Endothelial cell of umbilical vein (primary cell): ENCODE measurements around the gene APP. TPM values are rescaled to one million over a fixed set of nuclear protein-coding genes. Genes with fewer than 3 reads are reported as not detected.

ENCODE experiments used
- BruUV-seq: library from RNA; stranded (reverse); fragments of 400-500 nt; replicated peaks from 2 replicates; lab custom pipeline; 2021; lab: Mats Ljungman, UMichigan
- CTCF ChIA-PET: fragments of 300-600, 350-600 bp; sonication (Branson Sonifier 250); formaldehyde crosslinking; loops from one replicate; lab custom pipeline; 2021; ENCODE audit warnings: antibody characterized with exemption, inconsistent platforms; lab: Charles Lee
- POLR2A ChIA-PET: fragments of 300-600, 350-600 bp; sonication (Branson Sonifier 250); formaldehyde crosslinking; loops from one replicate; lab custom pipeline; 2021; ENCODE audit warnings: antibody characterized with exemption, inconsistent platforms; lab: Charles Lee
- DNase-seq: peaks from one replicate; pipeline ENCODE4 v3.0.0-alpha.2; 2011; ENCODE audit warnings: low read depth, low spot score
- FAIRE-seq: peaks from 2 replicates; lab custom pipeline; 2011; peaks lifted over from hg19 to GRCh38; lab: Jason Lieb, UNC
- H2AFZ ChIP-seq: 2 replicates; pipeline ENCODE4 v1.6.0; 2012; ENCODE audit warnings: low read depth, low read length, control low read depth, inconsistent platforms
- H3K27ac ChIP-seq: 2 replicates; pipeline ENCODE4 v1.5.1; 2011; ENCODE audit warnings: low read depth, mild to moderate bottlenecking, control low read depth, low read length, moderate library complexity; ENCODE audit not compliant: insufficient read depth
- H3K27me3 ChIP-seq, 2 experiments: 2 replicates each; pipeline versions ENCODE4 v1.6.0 to v1.6.1; 2011; ENCODE audit warnings: low read length in 2 of 2, mixed read lengths in 1 of 2; ENCODE audit not compliant: control insufficient read depth in 2 of 2, insufficient read depth in 2 of 2
- H3K36me3 ChIP-seq, 2 experiments: 2 replicates in 1 of 2; 3 replicates in 1 of 2; pipeline ENCODE4 v1.5.1; 2011; ENCODE audit warnings: low read length in 2 of 2, mild to moderate bottlenecking in 1 of 2, moderate library complexity in 1 of 2; ENCODE audit not compliant: control insufficient read depth in 2 of 2, insufficient read depth in 2 of 2; ENCODE audit errors: extremely low read depth in 1 of 2
- H3K4me1 ChIP-seq: 3 replicates; pipeline ENCODE4 v1.5.1; 2011; ENCODE audit warnings: mild to moderate bottlenecking, low read length; ENCODE audit not compliant: control insufficient read depth, insufficient read depth; ENCODE audit errors: extremely low read depth
- H3K4me2 ChIP-seq: 2 replicates; pipeline ENCODE4 v1.6.1; 2011; ENCODE audit warnings: low read length, control low read depth, mixed read lengths; ENCODE audit not compliant: insufficient read depth
- H3K4me3 ChIP-seq, 3 experiments: fragments of 200-600 bp in 1 of 3; sonication (generic), shearing (Covaris generic) in 1 of 3; replicated peaks in 1 of 3; 2 replicates each; pipeline ENCODE4 v1.5.1; 2011 to 2016; ENCODE audit warnings: control low read depth in 3 of 3, low read length in 3 of 3, mild to moderate bottlenecking in 2 of 3, inconsistent platforms in 1 of 3, low read depth in 1 of 3, moderate library complexity in 1 of 3; ENCODE audit not compliant: insufficient read depth in 1 of 3
- H3K79me2 ChIP-seq: 2 replicates; pipeline ENCODE4 v1.6.0; 2012; ENCODE audit warnings: low read length, inconsistent platforms; ENCODE audit not compliant: control insufficient read depth, insufficient read depth
- H3K9ac ChIP-seq: replicated peaks from 2 replicates; pipeline ENCODE3; 2011; ENCODE audit warnings: low read length, control low read depth; ENCODE audit not compliant: insufficient read depth; ENCODE audit errors: extremely low read depth
- H3K9me1 ChIP-seq: replicated peaks from 3 replicates; pipeline ENCODE4 v1.6.0; 2011; ENCODE audit warnings: mild to moderate bottlenecking, low read length; ENCODE audit not compliant: control insufficient read depth, insufficient read depth; ENCODE audit errors: extremely low read depth
- H3K9me3 ChIP-seq: replicated peaks from 2 replicates; pipeline ENCODE4 v1.5.1; 2012; ENCODE audit warnings: low read length, inconsistent platforms; ENCODE audit not compliant: control insufficient read depth, insufficient read depth
- H4K20me1 ChIP-seq: replicated peaks from 2 replicates; pipeline ENCODE3; 2011; ENCODE audit warnings: mild to moderate bottlenecking, low read length; ENCODE audit not compliant: control insufficient read depth, insufficient read depth; ENCODE audit errors: extremely low read depth
- EZH2 ChIP-seq: IDR thresholded peaks from 2 replicates; pipeline ENCODE4 v1.6.1; 2012; ENCODE audit warnings: borderline replicate concordance, low read depth, mild to moderate bottlenecking, moderate library complexity, low read length, inconsistent platforms; ENCODE audit not compliant: severe bottlenecking
- FOS ChIP-seq: IDR thresholded peaks from 2 replicates; pipeline ENCODE4 v1.6.1; 2011; ENCODE audit warnings: mild to moderate bottlenecking, low read length, moderate library complexity, borderline replicate concordance; ENCODE audit not compliant: insufficient read depth
- GATA2 ChIP-seq: IDR thresholded peaks from 2 replicates; pipeline ENCODE4 v1.7.0; 2011; ENCODE audit warnings: low read depth, mild to moderate bottlenecking, moderate library complexity, mixed read lengths, low read length; ENCODE audit not compliant: insufficient read length, insufficient read depth
- JUN ChIP-seq: IDR thresholded peaks from 2 replicates; pipeline ENCODE4 v1.6.1; 2011; ENCODE audit warnings: borderline replicate concordance, low read depth; ENCODE audit not compliant: insufficient read length, insufficient read depth
- MAX ChIP-seq: IDR thresholded peaks from 2 replicates; pipeline ENCODE4 v1.6.1; 2011; ENCODE audit not compliant: insufficient read depth, insufficient read length
- MYC ChIP-seq: IDR thresholded peaks from one replicate; pipeline ENCODE4 v1.6.1; 2011; ENCODE audit warnings: mild to moderate bottlenecking, low read depth, low read length
- POLR2A ChIP-seq: IDR thresholded peaks from 2 replicates; pipeline ENCODE4 v1.6.1; 2012; ENCODE audit warnings: low read depth, mild to moderate bottlenecking, control low read depth, low read length
- POLR2AphosphoS5 ChIP-seq: IDR thresholded peaks from 2 replicates; pipeline ENCODE4 v1.6.1; 2012; ENCODE audit warnings: low read depth, mild to moderate bottlenecking, control low read depth, low read length, moderate library complexity; ENCODE audit not compliant: insufficient read depth
- dilution Hi-C: fragments of 300-500 bp; cut with MboI; formaldehyde crosslinking; loops from one replicate; pipeline ENCODE4 v1.15.0; 2019; ENCODE audit warnings: low sequenced_read_pairs; ENCODE audit not compliant: extremely low pct_ligation_motif_present
- intact Hi-C: fragments of 100-400 bp; cut with micrococcal nuclease; formaldehyde crosslinking; loops from one replicate; pipeline ENCODE4 v1.10.0; 2022
- polyA plus RNA-seq, 4 experiments: library from polyadenylated mRNA; depleted of rRNA in 3 of 4; stranded (reverse) in 3 of 4; unstranded in 1 of 4; fragments of >200 nt; gene quantifications; 2 replicates each; pipeline versions ENCODE4 v1.2.1 to v1.2.3, GENCODE V29; 2011 to 2012; ENCODE audit warnings: missing spikeins in 1 of 4
- small RNA-seq: library from RNA; depleted of rRNA; stranded (forward); fragments of <200 nt; gene quantifications from one replicate; pipeline ENCODE3, GENCODE V24; 2012; ENCODE audit warnings: low replicate concordance, low read depth; ENCODE audit not compliant: insufficient read depth, insufficient read length
- total RNA-seq: library from RNA; stranded (reverse); gene quantifications from 2 replicates; pipeline ENCODE4 v1.2.3, GENCODE V29; 2021
- TF ChIP-seq, protein P1 (sequence below), 2 donors: IDR thresholded peaks; 1 replicate in 1 of 2; 2 replicates in 1 of 2; pipeline ENCODE4 v1.5.1; 2011; ENCODE audit warnings: low read length in 2 of 2, mild to moderate bottlenecking in 2 of 2, moderate library complexity in 2 of 2, control low read depth in 1 of 2, inconsistent platforms in 1 of 2, low read depth in 1 of 2; ENCODE audit not compliant: insufficient read depth in 1 of 2; ENCODE audit errors: extremely low read depth in 1 of 2

Gene APP
- total and polyA plus RNA-seq, 2 donors (not counting 3 experiments of a cell fraction or from before 2014, with no cell fraction given) = 914 to 928 TPM

DNA sequence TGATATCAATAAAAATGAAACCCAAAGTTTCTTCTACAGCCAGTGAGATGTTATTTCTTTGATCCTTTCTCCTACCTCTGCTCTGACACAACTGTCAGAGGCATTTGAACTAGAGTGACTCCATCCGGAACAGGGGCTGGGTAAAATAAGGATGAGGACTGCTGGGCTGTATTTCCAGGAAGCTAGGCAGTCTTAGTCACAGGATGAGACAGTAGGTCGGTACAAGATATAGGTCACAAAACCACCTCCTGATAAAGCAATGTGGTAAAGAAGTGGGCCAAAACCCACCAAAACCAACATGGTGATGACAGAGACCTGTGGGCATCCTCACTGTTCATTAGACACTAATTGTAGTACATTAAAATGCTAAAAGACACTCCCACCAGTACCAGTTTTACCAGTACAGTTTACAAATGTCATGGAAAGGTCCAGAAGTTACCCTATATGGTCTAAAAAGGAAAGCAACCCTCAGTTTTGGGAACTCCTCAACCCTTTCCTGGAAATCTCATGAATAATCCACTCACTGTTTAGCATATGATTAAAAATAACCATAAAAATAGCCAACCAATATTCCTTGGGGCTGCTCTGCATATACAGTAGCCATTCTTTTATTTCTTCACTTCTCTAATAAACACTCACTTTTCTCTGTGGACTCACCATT lies 339.1 kb downstream of the APP start:
- TF ChIP-seq EZH2 (no peak), MAX (no peak), FOS (no peak), JUN (no peak), POLR2A (no peak), GATA2 (no peak), MYC (no peak), POLR2AphosphoS5 (no peak)
- TF ChIP-seq, protein P1, sequence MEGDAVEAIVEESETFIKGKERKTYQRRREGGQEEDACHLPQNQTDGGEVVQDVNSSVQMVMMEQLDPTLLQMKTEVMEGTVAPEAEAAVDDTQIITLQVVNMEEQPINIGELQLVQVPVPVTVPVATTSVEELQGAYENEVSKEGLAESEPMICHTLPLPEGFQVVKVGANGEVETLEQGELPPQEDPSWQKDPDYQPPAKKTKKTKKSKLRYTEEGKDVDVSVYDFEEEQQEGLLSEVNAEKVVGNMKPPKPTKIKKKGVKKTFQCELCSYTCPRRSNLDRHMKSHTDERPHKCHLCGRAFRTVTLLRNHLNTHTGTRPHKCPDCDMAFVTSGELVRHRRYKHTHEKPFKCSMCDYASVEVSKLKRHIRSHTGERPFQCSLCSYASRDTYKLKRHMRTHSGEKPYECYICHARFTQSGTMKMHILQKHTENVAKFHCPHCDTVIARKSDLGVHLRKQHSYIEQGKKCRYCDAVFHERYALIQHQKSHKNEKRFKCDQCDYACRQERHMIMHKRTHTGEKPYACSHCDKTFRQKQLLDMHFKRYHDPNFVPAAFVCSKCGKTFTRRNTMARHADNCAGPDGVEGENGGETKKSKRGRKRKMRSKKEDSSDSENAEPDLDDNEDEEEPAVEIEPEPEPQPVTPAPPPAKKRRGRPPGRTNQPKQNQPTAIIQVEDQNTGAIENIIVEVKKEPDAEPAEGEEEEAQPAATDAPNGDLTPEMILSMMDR (IDR thresholded peaks at IDR 0.05; ENCODE audit: extremely low read depth in 1 of 2, insufficient read depth in 1 of 2, low read depth in 1 of 2, low read length in 2 of 2) = no peak
- Histone ChIP-seq H3K27ac (no peak overlapping the region), H3K4me3 (no peak overlapping the region), H3K79me2 (no peaks in the 10 kb centered on the region), H3K9ac (no peak overlapping the region), H3K36me3 (no peaks in the 10 kb centered on the region), H3K9me3 (no peaks in the 10 kb centered on the region), H3K27me3 (no peaks in the 10 kb centered on the region), H3K4me1 (no peaks in the 10 kb centered on the region), H3K4me2 (no peak overlapping the region), H3K9me1 (no peaks in the 10 kb centered on the region), H4K20me1 (no peaks in the 10 kb centered on the region), H2AFZ (no peak overlapping the region)
- CTCF ChIA-PET = no interaction called here
- no peak for FAIRE-seq
- no peak for DNase-seq
- BruUV-seq = no TSS peak
- dilution Hi-C loops (no loop called here), intact Hi-C loops (no loop called here)
- POLR2A ChIA-PET = no interaction called here

Small RNAs within 50 kb of the gene (small RNA-seq; reads per million reads assigned to genes)
- gene RNU6-123P = not detected
- gene RNU6-926P = not detected
